ENCODE measurements around the gene CST1. TPM values are rescaled to one million over a fixed set of nuclear protein-coding genes. Genes with fewer than 3 reads are reported as not detected.

Gene CST1
- total RNA-seq, 4 donors from 2014 or later, result 11.2 TPM; not detected in 3

DNA sequence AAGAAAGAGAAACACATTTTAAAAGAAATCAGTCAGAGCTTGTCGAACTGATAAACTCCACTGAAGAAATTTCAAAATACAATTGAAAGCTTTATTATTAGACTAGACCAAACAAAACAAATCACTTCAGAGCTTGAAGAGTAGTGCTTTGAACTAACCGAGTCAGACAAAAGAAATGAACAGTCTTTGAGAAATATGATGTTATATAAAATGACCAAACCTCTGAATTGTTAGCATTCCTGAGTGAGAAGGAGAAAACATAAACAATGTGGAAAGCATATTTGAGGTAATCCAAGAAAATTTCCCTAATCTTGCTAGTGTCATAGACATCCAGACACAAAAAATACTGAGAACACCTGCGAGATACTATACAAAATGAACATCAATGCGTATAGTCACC is 48.7 kb downstream of the CST1 start:
- no peaks in the 10 kb centered on the region for H3K9me3 ChIP-seq

DNA sequence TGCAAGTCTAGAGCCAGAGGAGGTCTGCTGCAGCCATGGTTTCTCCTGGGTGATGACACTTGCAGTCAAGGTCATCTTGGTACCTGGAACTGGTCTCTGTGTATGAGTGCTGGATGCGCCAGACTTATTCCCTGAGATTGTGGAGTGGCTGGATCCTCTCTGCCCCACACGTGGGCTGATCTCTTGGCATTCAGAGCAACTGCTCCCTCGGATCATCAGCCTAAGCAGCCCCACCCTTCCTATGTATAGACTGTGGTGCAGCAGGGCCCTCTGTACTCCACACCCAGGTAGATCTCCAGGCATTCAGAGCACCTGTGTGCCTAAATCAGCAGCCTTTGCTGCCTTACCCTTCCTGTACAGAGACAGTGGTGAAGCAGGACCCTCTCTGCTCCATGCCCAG is 49.8 kb downstream of the CST1 start:
- TF ChIP-seq, protein P1, sequence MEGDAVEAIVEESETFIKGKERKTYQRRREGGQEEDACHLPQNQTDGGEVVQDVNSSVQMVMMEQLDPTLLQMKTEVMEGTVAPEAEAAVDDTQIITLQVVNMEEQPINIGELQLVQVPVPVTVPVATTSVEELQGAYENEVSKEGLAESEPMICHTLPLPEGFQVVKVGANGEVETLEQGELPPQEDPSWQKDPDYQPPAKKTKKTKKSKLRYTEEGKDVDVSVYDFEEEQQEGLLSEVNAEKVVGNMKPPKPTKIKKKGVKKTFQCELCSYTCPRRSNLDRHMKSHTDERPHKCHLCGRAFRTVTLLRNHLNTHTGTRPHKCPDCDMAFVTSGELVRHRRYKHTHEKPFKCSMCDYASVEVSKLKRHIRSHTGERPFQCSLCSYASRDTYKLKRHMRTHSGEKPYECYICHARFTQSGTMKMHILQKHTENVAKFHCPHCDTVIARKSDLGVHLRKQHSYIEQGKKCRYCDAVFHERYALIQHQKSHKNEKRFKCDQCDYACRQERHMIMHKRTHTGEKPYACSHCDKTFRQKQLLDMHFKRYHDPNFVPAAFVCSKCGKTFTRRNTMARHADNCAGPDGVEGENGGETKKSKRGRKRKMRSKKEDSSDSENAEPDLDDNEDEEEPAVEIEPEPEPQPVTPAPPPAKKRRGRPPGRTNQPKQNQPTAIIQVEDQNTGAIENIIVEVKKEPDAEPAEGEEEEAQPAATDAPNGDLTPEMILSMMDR (IDR thresholded peaks at IDR 0.05), result no peak
- TF ChIP-seq POLR2AphosphoS5 (IDR thresholded peaks at IDR 0.05) (no peak), EP300 (IDR thresholded peaks at IDR 0.05) (no peak), POLR2A (IDR thresholded peaks at IDR 0.05) (no peak)
- 79% methylated on average over 3 of the region's 3 CpGs for WGBS
- Histone ChIP-seq H3K27ac (no peak overlapping the region), H3K36me3 (no peaks in the 10 kb centered on the region), H3K27me3 (no peaks in the 10 kb centered on the region), H3K4me3 (no peak overlapping the region), H3K9me3 (no peaks in the 10 kb centered on the region), H3K4me1 (no peaks in the 10 kb centered on the region)
- no peak for DNase-seq (ENCODE audit: low spot score in 2 of 2)

More for the DNA sequence above, 48.7 kb downstream of the CST1 start:
- Histone ChIP-seq H3K27ac (no peak overlapping the region), H3K4me3 (no peak overlapping the region), H3K36me3 (no peaks in the 10 kb centered on the region), H3K4me1 (no peaks in the 10 kb centered on the region), H3K27me3 (no peaks in the 10 kb centered on the region)
- no peak for DNase-seq (ENCODE audit: low spot score in 2 of 2)
- TF ChIP-seq, protein P1 (IDR thresholded peaks at IDR 0.05), result no peak
- 86% methylated on average over 4 of the region's 4 CpGs for WGBS

DNA sequence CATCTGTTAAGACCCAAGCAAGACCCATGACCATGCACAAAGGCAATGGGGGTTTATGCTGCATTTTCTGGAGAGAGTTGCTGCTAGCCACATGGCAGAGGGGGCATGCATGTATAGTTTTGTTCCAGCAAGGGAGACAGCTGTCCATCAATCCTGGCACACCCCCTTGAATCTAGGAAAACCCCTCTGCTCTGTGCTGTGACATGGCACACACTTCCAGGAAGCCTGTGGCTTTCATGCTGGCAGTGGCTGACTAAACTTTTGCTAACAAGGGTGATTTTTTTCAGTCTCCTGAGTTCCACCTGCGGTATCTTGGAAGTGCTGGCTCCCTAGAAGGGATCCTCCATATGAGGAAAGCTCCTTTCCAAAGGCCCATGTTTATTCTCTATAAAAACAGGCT is 52.8 kb downstream of the CST1 start:
- Histone ChIP-seq H3K4me1 (peaks cover 1% of the 10 kb centered on the region), H3K4me3 (no peak overlapping the region), H3K27me3 (no peaks in the 10 kb centered on the region), H3K36me3 (no peaks in the 10 kb centered on the region), H3K27ac (no peak overlapping the region), H3K9me3 (no peaks in the 10 kb centered on the region)
- no peak for DNase-seq (ENCODE audit: low spot score in 2 of 2)
- WGBS, result 0% methylated on average over 1 of the region's 1 CpG
- TF ChIP-seq EP300 (IDR thresholded peaks at IDR 0.05) (no peak), POLR2AphosphoS5 (IDR thresholded peaks at IDR 0.05) (no peak), POLR2A (IDR thresholded peaks at IDR 0.05) (no peak)
- TF ChIP-seq, protein P1 (IDR thresholded peaks at IDR 0.05), result no peak

Other genes starting within 250 kb of the CST1 start
- not detected for gene CST9L, start 182.5 kb downstream of the CST1 start, total RNA-seq
- not detected for gene CST9, start 145.0 kb downstream of the CST1 start, total RNA-seq
- gene CST3, start 113.0 kb downstream of the CST1 start, total RNA-seq, result 100 to 1,000 TPM; 258 to 476 (median 386) TPM
- not detected for gene CST4, start 61.9 kb downstream of the CST1 start, total RNA-seq
- gene CST2, start 75.8 kb upstream of the CST1 start, total RNA-seq, result 1 to 10 TPM in 2 of 4 donors, not detected in 2; 1.1 to 2.2 TPM
- not detected for gene CST5, start 128.8 kb upstream of the CST1 start, total RNA-seq
- not detected for gene GGTLC1, start 237.8 kb upstream of the CST1 start, total RNA-seq